Measurements from ENCODE around the gene SERPING1.

The SERPING1 gene

GRCh38 chr11:57597461-57597915 lies at the start of gene SERPING1:
SERPING1 (plus strand) TSS chr11:57597685; CDS start chr11:57598271, 586 bp downstream.
- no peak for DNase-seq

DNA sequence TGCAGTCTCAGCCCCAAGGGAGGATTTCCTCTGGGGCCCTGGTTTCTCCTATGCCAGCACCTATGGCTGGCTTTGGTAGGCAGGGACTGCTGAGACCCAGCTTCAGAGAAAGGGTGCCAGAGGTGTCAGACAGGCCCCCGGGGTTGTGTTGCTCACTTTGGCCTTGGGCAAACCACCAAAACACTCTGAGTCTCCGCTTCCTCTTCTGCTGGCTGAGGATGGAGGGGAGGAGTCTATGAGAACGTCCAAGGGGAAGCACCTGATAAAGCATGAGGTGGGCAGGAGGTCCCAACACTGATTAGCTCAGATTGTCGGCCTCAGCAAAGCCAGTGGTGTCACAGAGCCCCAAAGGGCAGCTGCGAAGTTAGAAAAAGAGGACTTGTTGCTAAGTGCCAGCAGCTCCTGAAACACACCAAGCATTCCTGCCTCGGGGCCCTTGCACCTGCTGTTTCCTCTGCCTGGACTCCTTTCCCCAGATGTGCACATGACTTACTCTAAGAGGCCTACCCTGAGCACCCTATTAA lies 49.6 kb upstream of the SERPING1 start:
- no peak for DNase-seq

- no peak for DNase-seq
Observed at GRCh38 chr11:57549983-57550382, 47.5 kb upstream of the SERPING1 start.

GRCh38 chr11:57551941-57552340 lies 45.5 kb upstream of the SERPING1 start:
- no peak for DNase-seq

DNA sequence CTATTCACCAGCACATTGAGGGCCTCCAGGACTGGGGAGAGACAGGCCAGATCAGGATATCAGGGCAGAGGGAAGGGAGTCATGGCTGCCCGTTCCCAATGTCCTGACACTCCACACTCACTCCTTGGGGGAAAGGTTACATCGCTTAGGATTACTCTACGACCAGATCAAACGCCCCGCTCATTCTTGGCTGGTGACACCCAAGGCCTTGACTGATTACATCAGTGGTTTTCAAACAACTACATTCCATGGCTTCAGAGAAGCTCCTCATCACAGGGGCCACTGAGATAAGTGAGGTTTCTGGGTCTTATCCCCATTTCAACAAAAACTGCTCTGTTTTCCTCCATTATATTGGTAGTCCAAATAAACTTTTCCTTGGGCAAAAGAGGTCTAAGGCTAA lies 45.0 kb upstream of the SERPING1 start:
- no peak for DNase-seq

DNA sequence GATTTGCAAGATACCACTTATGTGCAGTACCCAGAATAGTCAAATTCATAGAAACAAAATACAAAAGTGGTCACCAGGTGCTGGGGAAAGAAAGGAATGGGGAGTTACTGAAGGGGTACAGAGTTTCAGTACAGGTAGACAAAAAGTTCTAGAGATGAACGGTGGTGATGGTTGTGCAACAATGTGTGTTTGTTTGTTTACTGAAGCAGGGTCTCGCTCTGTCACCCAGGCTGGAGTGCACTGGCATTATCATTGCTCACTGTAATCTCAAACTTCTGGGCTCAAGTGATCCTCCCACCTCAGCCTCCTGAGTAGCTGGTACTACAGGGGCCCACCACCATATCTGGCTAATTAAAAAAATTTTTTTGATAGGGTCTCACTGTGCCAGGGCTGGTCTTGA lies 42.1 kb upstream of the SERPING1 start:
- DNase-seq: no peak

GRCh38 chr11:57556041-57556440 lies 41.4 kb upstream of the SERPING1 start:
- DNase-seq: no peak

DNA sequence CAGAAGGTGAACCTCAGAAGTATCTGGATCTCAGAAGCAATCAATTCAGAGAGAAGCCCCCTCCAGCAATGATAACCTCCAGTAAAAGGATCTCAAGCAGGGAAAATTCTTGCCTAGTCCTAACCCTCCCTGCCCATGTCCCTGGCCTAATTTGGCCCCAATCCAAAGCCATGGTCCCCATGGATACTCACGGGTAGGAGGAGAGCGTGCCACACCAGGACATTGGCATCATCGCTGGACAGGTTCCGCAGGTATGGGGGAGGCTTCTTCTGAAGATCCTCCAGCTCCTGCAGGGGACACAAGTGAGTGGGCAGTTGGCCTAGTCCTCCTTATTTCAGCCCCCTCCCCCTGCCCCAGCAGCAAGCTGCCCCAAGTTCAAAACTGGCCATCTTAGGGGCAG lies 37.3 kb upstream of the SERPING1 start:
- DNase-seq: peak; percentile 8

DNA sequence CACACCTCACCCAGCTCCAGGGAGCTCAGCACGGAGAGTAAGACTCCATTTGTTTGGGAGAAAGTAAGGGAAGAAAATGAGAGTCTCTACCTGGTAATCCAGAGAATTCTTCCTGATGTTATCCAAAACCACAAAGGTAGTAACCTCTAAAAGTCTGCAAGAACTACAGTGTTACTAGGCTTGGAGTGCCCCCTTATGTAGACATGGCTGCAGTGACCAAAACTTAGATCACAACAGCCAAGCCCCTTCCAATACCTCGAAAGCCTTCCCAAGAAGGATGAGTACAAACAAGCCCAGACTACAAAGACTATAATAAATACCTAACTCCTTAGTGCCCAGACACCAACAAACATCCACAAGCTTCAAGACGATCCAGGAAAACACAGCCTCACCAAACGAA lies 34.9 kb upstream of the SERPING1 start:
- DNase-seq: no peak

- DNase-seq: no peak
Observed at GRCh38 chr11:57566005-57566904, 31.2 kb upstream of the SERPING1 start.

- DNase-seq: no peak
Observed at GRCh38 chr11:57566905-57567514, 30.5 kb upstream of the SERPING1 start.

DNA sequence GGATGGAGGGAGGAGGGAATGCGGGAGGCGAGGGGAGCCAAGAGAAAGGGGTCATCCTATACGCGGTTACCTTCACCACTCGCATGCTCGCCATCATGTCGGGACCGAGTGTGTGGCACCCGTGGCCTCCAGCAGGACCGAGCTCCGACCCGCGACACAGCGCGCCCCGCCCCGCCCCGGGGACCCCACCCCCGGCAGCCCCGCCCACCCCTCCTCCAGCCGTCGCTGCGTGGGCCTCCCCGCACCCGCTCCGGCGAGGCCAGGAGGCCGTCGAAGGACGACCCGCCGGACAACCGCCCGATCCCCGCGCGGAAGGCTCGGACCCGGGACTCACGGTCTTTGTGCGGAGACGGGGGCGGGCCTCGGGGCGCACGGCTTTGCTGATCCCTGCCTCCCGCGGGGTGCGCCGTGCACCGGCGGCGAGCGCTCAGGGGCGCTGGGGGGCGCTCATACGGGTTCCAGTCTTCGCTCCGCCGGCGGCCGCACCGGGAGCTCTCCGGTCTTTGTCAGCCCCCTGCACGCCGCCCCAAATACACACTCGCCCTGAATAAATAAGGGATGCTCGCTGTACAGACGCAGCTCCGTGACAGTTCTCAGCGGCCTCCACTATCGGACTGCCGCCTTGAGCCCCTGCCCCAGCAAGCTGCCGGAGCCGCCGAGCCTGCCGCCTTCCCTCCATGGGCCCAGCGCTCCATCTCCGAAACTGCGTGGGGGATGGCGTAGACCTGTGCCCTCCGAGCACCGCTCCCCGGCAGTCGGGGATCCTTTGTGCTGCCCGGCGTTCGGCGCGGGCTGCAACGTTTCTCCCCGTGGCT lies 29.8 kb upstream of the SERPING1 start, which contains the start of gene UBE2L6:
Gene UBE2L6 (minus strand): TSS at position 158 of the 815 bp plus-strand sequence. CDS start 61 bp downstream, at position 97.
- DNase-seq: peak; percentile 46

GRCh38 chr11:57568330-57568766 lies 29.1 kb upstream of the SERPING1 start:
- no peak for DNase-seq

DNA sequence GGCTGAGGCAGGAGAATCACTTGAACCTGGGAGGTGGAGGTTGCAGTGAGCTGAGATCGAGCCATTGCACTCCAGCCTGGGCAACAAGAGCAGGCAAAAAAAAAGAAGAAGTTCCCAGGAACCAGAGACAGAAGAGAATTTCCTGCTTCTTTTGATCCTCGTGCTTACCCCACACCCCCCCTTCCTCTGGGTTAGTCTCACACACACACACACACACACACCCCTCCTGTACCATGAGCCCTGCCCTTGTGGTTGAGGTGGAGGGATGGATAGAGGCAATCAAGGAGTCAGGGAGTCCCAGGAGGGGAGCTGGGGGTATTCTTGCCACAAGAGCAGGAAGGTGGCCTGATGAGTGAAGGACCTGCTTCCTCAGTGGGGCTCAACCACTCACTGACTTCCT lies 25.9 kb upstream of the SERPING1 start:
- no peak for DNase-seq

DNA sequence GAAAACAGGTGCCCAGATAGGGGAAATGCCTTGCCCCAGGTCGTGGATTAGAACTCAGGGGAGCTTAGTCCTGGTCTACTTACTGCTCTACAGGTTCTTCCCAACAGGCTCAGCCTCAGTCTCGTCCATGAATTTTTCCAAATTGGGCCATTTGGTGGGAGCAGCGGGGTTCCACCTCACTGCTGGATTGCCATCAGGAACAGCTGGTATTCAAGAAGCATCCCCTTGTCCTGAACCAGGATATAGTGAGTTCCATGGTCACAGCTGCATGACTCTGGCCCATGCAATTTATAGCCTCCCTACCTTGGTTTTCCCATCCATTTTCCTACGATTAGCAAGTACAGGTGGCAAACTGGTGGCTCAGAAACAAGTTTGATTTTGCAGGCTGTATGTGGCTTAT lies 23.4 kb upstream of the SERPING1 start:
- no peak for DNase-seq

GRCh38 chr11:57584341-57584740 lies 13.1 kb upstream of the SERPING1 start:
- DNase-seq: no peak

DNA sequence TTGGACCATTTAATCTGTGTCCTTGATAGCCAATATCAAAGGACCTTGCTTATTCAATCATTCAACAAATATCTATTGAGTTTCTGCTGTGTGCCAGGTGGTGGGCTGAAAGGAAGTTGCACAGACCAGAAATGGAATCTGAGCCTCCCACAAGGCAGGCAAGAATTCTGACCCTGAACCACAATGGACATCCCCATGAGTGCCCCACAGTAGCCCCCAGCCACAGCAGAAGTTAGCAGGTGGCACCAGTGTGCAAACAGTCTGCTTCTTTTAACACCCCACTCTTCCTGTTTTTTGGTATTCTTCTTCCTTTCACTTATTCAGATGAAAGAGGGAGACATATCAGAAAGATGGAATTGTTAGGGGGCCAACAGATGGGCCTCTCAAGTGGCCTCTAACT lies 12.2 kb upstream of the SERPING1 start:
- no peak for DNase-seq

DNA sequence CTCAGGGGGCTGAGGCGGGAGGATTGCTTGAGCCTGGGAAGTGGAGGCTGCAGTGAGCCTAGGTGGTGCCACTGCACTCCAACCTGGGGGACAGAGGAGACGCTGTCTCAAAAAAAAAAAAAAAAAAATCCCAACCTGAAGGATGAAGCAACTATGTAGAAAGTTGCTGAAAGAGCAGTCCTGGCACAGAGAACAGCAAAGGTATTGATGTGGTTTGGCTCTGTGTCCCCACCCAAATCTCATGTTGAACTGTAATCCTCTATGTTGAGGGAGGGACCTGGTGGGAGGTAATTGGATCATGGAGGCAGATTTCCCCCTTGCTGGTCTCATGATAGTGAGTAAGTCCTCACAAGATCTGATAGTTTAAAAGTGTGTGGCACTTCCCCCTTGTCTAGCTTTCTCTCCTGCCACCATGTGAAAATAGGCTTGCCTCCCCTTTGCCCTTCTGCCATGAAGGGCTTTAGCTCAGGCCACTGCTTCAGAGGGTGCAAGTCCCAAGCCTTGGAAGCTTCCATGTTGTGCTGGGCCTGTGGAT lies 10.7 kb upstream of the SERPING1 start:
- DNase-seq: no peak

DNA sequence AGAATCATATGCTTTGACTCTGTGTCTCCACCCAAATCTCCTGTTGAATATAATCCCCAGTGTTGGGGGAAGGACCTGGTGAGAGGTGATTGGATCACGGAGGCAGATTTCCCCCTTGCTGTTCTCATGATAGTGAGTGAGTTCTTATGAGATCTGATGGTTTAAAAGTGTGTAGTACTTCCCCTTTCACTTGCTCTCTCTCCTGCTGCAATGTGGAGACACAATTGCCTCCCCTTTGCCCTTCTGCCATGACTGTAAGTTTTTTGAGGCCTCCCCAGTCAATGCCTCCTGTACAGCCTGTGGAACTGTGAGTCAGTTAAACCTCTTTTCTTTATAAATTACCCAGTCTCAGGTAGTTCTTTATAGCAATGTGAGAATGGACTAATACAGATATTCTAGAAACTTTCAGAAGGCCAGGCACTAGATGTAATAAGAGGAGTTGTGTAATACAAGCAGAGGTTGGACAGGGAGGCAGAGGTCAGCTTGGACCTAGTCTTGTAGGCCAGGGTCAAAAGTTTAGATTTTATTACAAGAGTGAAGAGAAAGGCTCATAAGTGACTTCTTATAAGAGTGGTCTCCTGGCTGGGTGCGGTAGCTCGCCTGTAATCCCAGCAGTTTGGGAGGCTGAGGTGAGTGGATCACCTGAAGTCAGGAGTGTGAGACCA lies 9.3 kb upstream of the SERPING1 start:
- no peak for DNase-seq

- DNase-seq: no peak
Observed at GRCh38 chr11:57596266-57596885, 1.1 kb upstream of the SERPING1 start.
